Stomach (tissue), 9 donors: ENCODE data around the gene PEX10. TPM values are rescaled to one million over a fixed set of nuclear protein-coding genes. Genes with fewer than 3 reads are reported as not detected.

ENCODE experiments used
- DNase-seq, 2 donors: peaks; one replicate each; pipeline versions ENCODE4 v3.0.0 to v3.0.0-alpha.2; 2013 to 2019
- H3K27ac ChIP-seq, 5 donors: fragments of 200-600 bp in 4 of 5; sonication (generic) in 4 of 5; one replicate each; pipeline ENCODE4 v1.5.1; 2013 to 2019; ENCODE audit warnings: mild to moderate bottlenecking in 1 of 5, moderate library complexity in 1 of 5
- H3K27me3 ChIP-seq, 3 donors: fragments of 200-600 bp; sonication (generic); one replicate each; pipeline ENCODE4 v1.5.1; 2017 to 2019; ENCODE audit warnings: mixed run types in 1 of 3
- H3K36me3 ChIP-seq, 4 donors: fragments of 200-600 bp; sonication (generic); 1 replicate in 3 of 4; 2 replicates in 1 of 4; pipeline ENCODE4 v1.5.1; 2016 to 2019
- H3K4me1 ChIP-seq, 4 donors: fragments of 200-600 bp; sonication (generic); one replicate each; pipeline ENCODE4 v1.5.1; 2016 to 2019
- H3K4me3 ChIP-seq, 4 donors: fragments of 200-600 bp; sonication (generic) in 3 of 4; one replicate each; pipeline ENCODE4 v1.5.1; 2016 to 2019; ENCODE audit warnings: mild to moderate bottlenecking in 1 of 4
- H3K9me3 ChIP-seq, 4 donors: fragments of 200-600 bp; sonication (generic); one replicate each; pipeline ENCODE4 v1.5.1; 2016 to 2019
- CTCF ChIP-seq, 7 experiments: fragments of 450-650 bp in 4 of 7; fragments of 200-600 bp in 3 of 7; sonication (generic) in 3 of 7; IDR thresholded peaks; one replicate each; pipeline ENCODE4 v1.5.1; 2016 to 2019; ENCODE audit warnings: antibody characterized with exemption in 7 of 7, control low read depth in 2 of 7, mild to moderate bottlenecking in 1 of 7
- EP300 ChIP-seq: sonication (generic); formaldehyde crosslinking; IDR thresholded peaks from one replicate; pipeline ENCODE4 v1.6.1; 2017; ENCODE audit warnings: antibody characterized with exemption
- POLR2A ChIP-seq, 4 donors: fragments of 450-650 bp; IDR thresholded peaks; one replicate each; pipeline ENCODE4 v1.6.1; 2016; ENCODE audit warnings: antibody characterized with exemption in 4 of 4, control low read depth in 2 of 4, mild to moderate bottlenecking in 1 of 4, moderate library complexity in 1 of 4
- POLR2AphosphoS5 ChIP-seq, 3 donors: sonication (generic); formaldehyde crosslinking; IDR thresholded peaks; one replicate each; pipeline ENCODE4 v1.6.1; 2016; ENCODE audit warnings: antibody characterized with exemption in 3 of 3
- WGBS, 5 donors: extraction: QIAGEN DNeasy Blood & Tissue Kit in 3 of 5; methylation state at CpG; one replicate each; pipeline versions ENCODE4 v1.1.5 to v1.1.7; 2013 to 2018; 5-methylcytosine and 5-hydroxymethylcytosine counted together
- intact Hi-C: fragments of 100-400 bp; cut with DNase I; formaldehyde crosslinking; loops from one replicate; pipeline ENCODE4 v1.15.1; 2023; ENCODE audit warnings: low total_unique reads
- polyA plus RNA-seq, 3 donors: library from polyadenylated mRNA; stranded (reverse); fragments of 200-250 nt; gene quantifications; one replicate each; pipeline ENCODE4 v1.2.3, GENCODE V29; 2013
- total RNA-seq, 5 donors: library from RNA; depleted of rRNA; stranded (reverse); fragments of >200 nt; gene quantifications; one replicate each; pipeline versions ENCODE4 v1.1.0 to v1.2.3, GENCODE V29; 2014 to 2016
- donor health status: healthy with polysubstance abuse.
- donor health status: Bipolar disorder and iron deficiency.
- donor health status: healthy.

The PEX10 gene
- total and polyA plus RNA-seq, 8 donors: 0.87 to 27.2 (median 15.7) TPM

DNA sequence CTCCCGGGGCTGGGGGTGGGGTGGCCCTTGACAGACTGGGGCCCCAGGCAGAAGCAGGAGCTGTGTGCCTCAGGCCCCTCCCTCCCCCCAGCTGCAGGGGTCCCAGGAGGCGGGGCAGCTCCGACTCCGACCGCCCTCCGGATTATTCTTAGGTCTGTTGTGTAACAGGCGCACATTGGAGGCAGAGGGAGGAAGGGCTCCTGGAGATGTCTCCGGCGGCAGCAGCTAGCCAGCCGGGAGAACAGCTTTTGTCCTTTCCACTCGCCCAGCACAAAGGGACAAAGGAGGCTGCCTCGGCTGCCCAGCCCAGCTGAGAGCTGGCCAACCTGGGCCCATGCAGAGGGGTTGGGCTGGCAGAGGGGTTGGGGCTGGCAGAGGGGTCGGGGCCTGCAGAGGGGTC, 34.0 kb upstream of the PEX10 start:
- Histone ChIP-seq H3K27me3 (peaks cover 13 to 96% (median 45%) of the 10 kb centered on the region in 3 donors), H3K9me3 (no peaks in the 10 kb centered on the region), H3K27ac (no peak overlapping the region), H3K4me3 (no peak overlapping the region), H3K4me1 (peaks cover 0 to 12% (median 7%) of the 10 kb centered on the region in 4 donors), H3K36me3 (no peaks in the 10 kb centered on the region)
- 10 to 30% (median 26%) methylated on average over 1 to 13 of the region's 13 CpGs for WGBS, 5 donors
- intact Hi-C loops: no loop called here
- no peak for DNase-seq
- no peak for TF ChIP-seq CTCF (IDR thresholded peaks at IDR 0.05)
- no peak for TF ChIP-seq POLR2A (IDR thresholded peaks at IDR 0.05)
- no peak for TF ChIP-seq POLR2AphosphoS5 (IDR thresholded peaks at IDR 0.05)
- TF ChIP-seq EP300: no peak

- DNase-seq: no peak
- intact Hi-C loops: no loop called here
- no peak overlapping the region for H3K4me3 ChIP-seq
- no peak for TF ChIP-seq POLR2A (IDR thresholded peaks at IDR 0.05)
- H3K9me3 ChIP-seq: no peaks in the 10 kb centered on the region
- H3K27ac ChIP-seq: no peak overlapping the region
- 71 to 84% (median 79%) methylated on average over 13 to 15 of the region's 15 CpGs for WGBS, 5 donors
- peaks cover 0 to 12% (median 7%) of the 10 kb centered on the region in 4 donors for H3K4me1 ChIP-seq
- H3K36me3 ChIP-seq: no peaks in the 10 kb centered on the region
- peaks cover 13 to 96% (median 45%) of the 10 kb centered on the region in 3 donors for H3K27me3 ChIP-seq
Measured at GRCh38 chr1:2445823-2446215, 33.5 kb upstream of the PEX10 start.

GRCh38 chr1:2445162-2445822, 32.9 kb upstream of the PEX10 start:
- H3K9me3 ChIP-seq: no peaks in the 10 kb centered on the region
- peaks cover 13 to 98% (median 45%) of the 10 kb centered on the region in 3 donors for H3K27me3 ChIP-seq
- no peaks in the 10 kb centered on the region for H3K36me3 ChIP-seq
- WGBS, 5 donors: 59 to 72% (median 67%) methylated on average over 13 to 16 of the region's 16 CpGs
- H3K4me3 ChIP-seq: no peak overlapping the region
- TF ChIP-seq CTCF (IDR thresholded peaks at IDR 0.05) (no peak), POLR2AphosphoS5 (IDR thresholded peaks at IDR 0.05) (no peak), EP300 (no peak), POLR2A (IDR thresholded peaks at IDR 0.05) (no peak)
- no peak overlapping the region for H3K27ac ChIP-seq
- peaks cover 0 to 12% (median 7%) of the 10 kb centered on the region in 4 donors for H3K4me1 ChIP-seq
- no peak for DNase-seq
- intact Hi-C loops: no loop called here

DNA sequence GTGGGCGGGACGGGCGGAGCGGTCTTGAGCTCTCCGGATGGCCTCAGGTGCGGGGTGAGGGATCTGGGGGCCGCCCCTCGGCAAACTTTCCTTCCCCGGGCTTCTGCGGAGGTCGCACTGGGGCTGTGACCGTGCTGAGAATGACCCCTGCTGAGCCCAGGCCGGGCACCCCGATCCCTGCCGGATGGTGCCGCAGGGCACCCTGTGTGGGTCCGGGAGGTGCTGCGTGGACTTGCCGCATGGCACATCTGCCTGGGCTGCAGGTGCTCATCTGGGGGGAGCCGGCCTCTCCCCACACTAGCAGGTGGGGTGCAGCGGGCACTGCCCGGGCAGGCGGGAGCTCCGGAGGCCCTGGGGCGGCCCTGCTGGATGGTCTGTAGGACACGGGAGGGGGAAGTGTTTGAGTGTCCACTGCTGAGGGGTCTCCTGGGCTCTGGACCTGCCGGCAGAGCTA, 31.8 kb upstream of the PEX10 start:
- H3K4me3 ChIP-seq: no peak overlapping the region
- H3K27ac ChIP-seq: no peak overlapping the region
- H3K9me3 ChIP-seq: no peaks in the 10 kb centered on the region
- H3K4me1 ChIP-seq: peaks cover 0 to 12% (median 7%) of the 10 kb centered on the region in 4 donors
- no peaks in the 10 kb centered on the region for H3K36me3 ChIP-seq
- DNase-seq: no peak
- H3K27me3 ChIP-seq: peaks cover 13 to 100% (median 45%) of the 10 kb centered on the region in 3 donors
- WGBS, 5 donors: 31 to 80% (median 42%) methylated on average over 1 to 27 of the region's 27 CpGs
- TF ChIP-seq EP300: no peak
- no peak for TF ChIP-seq CTCF (IDR thresholded peaks at IDR 0.05)
- TF ChIP-seq POLR2AphosphoS5 (IDR thresholded peaks at IDR 0.05): no peak
- no peak for TF ChIP-seq POLR2A (IDR thresholded peaks at IDR 0.05)
- intact Hi-C loops: no loop called here
